Stimulated activated CD4-positive, alpha-beta T cell treated with anti-CD3 and anti-CD28 coated beads, TNF-alpha, amount 100 ng/mL, for 48 hours (primary cell): ENCODE measurements around the gene NDRG4.

Experiments
- DNase-seq, 3 donors: peaks; one replicate each; pipeline ENCODE4 v3.0.0-alpha.2; 2020; ENCODE audit warnings: low read depth in 3 of 3

NDRG4 gene

DNA sequence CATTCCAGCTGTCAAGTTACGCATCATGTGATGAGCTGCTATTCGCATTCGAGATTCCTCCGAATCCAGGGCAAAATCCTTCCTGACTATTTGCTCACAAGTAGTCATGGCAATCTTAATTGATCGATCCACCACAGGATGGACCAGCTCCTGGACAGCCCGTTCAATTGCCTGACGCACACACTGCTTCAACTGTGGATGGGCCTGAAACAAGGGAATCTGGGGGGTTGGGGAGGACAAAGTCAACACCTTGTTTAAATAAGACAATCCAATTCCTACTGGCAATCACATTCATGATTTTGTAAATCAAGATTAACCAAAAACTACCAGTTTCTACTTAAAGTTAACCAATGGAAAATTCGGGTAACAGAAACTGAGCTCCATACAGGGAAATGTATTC lies 43.7 kb downstream of the NDRG4 start:
- DNase-seq, result no peak

DNA sequence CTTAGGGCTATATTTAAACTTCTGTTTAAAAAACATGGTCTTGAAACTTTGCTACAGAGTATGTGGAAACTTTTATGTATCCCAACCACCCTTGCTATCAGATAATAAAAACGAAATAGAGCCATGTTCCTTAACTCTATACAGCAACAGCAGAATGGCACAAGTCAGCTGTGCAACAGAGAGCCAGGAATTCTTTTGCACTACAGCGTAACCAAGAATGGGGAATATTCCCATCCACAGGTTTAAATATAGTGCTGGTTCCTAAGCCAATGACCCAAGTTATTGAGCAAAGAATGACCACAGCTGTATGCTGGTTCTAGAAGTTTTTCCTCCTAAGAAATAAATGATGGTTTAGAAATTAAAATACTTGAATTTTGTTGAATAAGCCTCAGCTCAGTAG lies 48.4 kb downstream of the NDRG4 start:
- no peak for DNase-seq

DNA sequence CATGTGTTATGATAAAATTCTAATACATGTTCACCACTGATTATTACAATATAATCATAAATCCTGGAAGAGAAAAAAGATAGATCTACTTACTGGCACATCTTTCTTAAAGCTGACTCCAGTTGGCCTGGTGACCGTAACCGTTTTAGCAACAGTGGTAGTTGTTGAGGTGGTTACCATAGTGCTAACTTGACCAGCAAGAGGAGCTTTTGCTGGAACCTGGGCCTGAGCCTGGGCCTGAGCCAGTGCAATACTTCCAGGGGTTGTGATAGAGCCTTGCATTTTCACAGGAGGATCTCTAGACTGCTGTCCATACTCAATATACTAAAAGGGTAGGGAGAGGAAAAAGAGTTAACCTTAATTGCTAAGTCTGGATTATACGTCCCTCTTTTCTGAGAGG lies 51.6 kb downstream of the NDRG4 start:
- no peak for DNase-seq

DNA sequence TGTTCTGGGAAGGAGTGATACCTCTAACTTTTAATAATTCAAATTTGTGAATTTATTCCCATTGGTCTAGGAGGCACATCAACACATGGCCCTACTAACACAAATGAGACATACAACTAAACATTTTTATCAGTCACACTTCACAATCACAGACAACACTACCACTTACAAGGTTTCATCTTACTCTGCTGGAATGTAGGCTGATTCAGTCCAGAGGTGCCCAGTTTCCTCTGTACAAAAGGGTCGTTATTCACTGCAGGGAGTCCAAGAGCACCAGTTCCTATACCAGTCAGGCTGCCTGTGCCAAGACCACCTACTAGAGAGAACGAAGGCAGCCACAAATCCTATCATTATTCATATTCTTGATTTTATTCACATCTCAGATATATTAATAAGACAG lies 56.7 kb downstream of the NDRG4 start:
- DNase-seq, result no peak
